HEK293 (cell line): ENCODE data around the gene MAPT.

ENCODE experiments used
- TCF7L2 ChIP-seq: IDR thresholded peaks from 2 replicates; pipeline ENCODE4 v1.6.1; 2011; ENCODE audit warnings: low read depth, mild to moderate bottlenecking, inconsistent platforms, low read length, moderate library complexity, borderline replicate concordance
- ZBTB1 ChIP-seq: fragments of 450-650 bp; formaldehyde crosslinking; IDR thresholded peaks from 2 replicates; pipeline ENCODE4 v1.5.1; 2016; ENCODE audit warnings: missing biosample characterization, missing genetic modification characterization
- ZFP69B ChIP-seq: fragments of 450-650 bp; formaldehyde crosslinking; IDR thresholded peaks from 2 replicates; pipeline ENCODE4 v1.5.1; 2016; ENCODE audit warnings: missing biosample characterization, missing genetic modification characterization
- ZNF174 ChIP-seq: fragments of 450-650 bp; formaldehyde crosslinking; IDR thresholded peaks from 2 replicates; pipeline ENCODE4 v1.5.0; 2017; ENCODE audit warnings: missing biosample characterization, mild to moderate bottlenecking, missing genetic modification characterization
- ZNF707 ChIP-seq: fragments of 450-650 bp; formaldehyde crosslinking; IDR thresholded peaks from 2 replicates; pipeline ENCODE4 v1.5.1; 2016; ENCODE audit warnings: missing biosample characterization, missing genetic modification characterization
- ZNF768 ChIP-seq: fragments of 450-650 bp; formaldehyde crosslinking; IDR thresholded peaks from 2 replicates; pipeline ENCODE4 v1.5.1; 2018; ENCODE audit warnings: missing biosample characterization, mild to moderate bottlenecking, missing genetic modification characterization
- ZNF777 ChIP-seq: fragments of 450-650 bp; formaldehyde crosslinking; IDR thresholded peaks from 2 replicates; pipeline ENCODE4 v1.5.1; 2017; ENCODE audit warnings: missing biosample characterization, missing genetic modification characterization, borderline replicate concordance
- TF ChIP-seq, protein P1 (sequence below): fragments of 450-650 bp; formaldehyde crosslinking; IDR thresholded peaks from 2 replicates; pipeline ENCODE4 v1.5.1; 2016; ENCODE audit warnings: missing biosample characterization, missing genetic modification characterization
- TF ChIP-seq, protein P2 (sequence below): fragments of 450-650 bp; formaldehyde crosslinking; IDR thresholded peaks from 2 replicates; pipeline ENCODE4 v1.5.1; 2016; ENCODE audit warnings: missing biosample characterization, missing genetic modification characterization
- TF ChIP-seq, protein P3 (sequence below): fragments of 450-650 bp; formaldehyde crosslinking; IDR thresholded peaks from 2 replicates; pipeline ENCODE4 v1.5.1; 2017; ENCODE audit warnings: missing biosample characterization, mild to moderate bottlenecking, missing genetic modification characterization, moderate library complexity
- TF ChIP-seq, protein P4 (sequence below): fragments of 450-650 bp; formaldehyde crosslinking; IDR thresholded peaks from 2 replicates; pipeline ENCODE4 v1.5.1; 2016; ENCODE audit warnings: missing biosample characterization, missing genetic modification characterization
- TF ChIP-seq, protein P5 (sequence below): fragments of 450-650 bp; formaldehyde crosslinking; IDR thresholded peaks from 2 replicates; pipeline ENCODE4 v1.5.1; 2016; ENCODE audit warnings: missing biosample characterization, missing genetic modification characterization

DNA sequence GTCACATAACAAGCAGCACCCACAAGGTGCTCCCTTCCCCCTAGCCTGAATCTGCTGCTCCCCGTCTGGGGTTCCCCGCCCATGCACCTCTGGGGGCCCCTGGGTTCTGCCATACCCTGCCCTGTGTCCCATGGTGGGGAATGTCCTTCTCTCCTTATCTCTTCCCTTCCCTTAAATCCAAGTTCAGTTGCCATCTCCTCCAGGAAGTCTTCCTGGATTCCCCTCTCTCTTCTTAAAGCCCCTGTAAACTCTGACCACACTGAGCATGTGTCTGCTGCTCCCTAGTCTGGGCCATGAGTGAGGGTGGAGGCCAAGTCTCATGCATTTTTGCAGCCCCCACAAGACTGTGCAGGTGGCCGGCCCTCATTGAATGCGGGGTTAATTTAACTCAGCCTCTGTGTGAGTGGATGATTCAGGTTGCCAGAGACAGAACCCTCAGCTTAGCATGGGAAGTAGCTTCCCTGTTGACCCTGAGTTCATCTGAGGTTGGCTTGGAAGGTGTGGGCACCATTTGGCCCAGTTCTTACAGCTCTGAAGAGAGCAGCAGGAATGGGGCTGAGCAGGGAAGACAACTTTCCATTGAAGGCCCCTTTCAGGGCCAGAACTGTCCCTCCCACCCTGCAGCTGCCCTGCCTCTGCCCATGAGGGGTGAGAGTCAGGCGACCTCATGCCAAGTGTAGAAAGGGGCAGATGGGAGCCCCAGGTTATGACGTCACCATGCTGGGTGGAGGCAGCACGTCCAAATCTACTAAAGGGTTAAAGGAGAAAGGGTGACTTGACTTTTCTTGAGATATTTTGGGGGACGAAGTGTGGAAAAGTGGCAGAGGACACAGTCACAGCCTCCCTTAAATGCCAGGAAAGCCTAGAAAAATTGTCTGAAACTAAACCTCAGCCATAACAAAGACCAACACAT is 104.9 kb downstream of the MAPT start, which contains the start of gene STH:
- no peak for TF ChIP-seq ZNF707
- TF ChIP-seq, protein P1, sequence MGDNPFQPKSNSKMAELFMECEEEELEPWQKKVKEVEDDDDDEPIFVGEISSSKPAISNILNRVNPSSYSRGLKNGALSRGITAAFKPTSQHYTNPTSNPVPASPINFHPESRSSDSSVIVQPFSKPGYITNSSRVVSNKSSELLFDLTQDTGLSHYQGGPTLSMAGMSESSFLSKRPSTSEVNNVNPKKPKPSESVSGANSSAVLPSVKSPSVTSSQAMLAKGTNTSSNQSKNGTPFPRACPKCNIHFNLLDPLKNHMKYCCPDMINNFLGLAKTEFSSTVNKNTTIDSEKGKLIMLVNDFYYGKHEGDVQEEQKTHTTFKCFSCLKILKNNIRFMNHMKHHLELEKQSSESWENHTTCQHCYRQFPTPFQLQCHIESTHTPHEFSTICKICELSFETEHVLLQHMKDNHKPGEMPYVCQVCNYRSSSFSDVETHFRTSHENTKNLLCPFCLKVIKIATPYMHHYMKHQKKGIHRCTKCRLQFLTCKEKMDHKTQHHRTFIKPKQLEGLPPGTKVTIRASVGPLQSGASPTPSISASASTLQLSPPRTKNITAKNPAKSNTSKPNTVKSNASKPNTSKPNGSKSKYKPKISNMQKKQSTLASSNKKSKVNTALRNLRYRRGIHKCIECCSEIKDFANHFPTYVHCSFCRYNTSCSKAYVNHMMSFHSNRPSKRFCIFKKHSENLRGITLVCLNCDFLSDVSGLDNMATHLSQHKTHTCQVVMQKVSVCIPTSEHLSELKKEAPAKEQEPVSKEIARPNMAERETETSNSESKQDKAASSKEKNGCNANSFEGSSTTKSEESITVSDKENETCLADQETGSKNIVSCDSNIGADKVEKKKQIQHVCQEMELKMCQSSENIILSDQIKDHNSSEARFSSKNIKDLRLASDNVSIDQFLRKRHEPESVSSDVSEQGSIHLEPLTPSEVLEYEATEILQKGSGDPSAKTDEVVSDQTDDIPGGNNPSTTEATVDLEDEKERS: no peak
- TF ChIP-seq, protein P2, sequence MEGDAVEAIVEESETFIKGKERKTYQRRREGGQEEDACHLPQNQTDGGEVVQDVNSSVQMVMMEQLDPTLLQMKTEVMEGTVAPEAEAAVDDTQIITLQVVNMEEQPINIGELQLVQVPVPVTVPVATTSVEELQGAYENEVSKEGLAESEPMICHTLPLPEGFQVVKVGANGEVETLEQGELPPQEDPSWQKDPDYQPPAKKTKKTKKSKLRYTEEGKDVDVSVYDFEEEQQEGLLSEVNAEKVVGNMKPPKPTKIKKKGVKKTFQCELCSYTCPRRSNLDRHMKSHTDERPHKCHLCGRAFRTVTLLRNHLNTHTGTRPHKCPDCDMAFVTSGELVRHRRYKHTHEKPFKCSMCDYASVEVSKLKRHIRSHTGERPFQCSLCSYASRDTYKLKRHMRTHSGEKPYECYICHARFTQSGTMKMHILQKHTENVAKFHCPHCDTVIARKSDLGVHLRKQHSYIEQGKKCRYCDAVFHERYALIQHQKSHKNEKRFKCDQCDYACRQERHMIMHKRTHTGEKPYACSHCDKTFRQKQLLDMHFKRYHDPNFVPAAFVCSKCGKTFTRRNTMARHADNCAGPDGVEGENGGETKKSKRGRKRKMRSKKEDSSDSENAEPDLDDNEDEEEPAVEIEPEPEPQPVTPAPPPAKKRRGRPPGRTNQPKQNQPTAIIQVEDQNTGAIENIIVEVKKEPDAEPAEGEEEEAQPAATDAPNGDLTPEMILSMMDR: no peak
- TF ChIP-seq ZNF777 (tag by site-specific recombination): no peak
- TF ChIP-seq, protein P3, sequence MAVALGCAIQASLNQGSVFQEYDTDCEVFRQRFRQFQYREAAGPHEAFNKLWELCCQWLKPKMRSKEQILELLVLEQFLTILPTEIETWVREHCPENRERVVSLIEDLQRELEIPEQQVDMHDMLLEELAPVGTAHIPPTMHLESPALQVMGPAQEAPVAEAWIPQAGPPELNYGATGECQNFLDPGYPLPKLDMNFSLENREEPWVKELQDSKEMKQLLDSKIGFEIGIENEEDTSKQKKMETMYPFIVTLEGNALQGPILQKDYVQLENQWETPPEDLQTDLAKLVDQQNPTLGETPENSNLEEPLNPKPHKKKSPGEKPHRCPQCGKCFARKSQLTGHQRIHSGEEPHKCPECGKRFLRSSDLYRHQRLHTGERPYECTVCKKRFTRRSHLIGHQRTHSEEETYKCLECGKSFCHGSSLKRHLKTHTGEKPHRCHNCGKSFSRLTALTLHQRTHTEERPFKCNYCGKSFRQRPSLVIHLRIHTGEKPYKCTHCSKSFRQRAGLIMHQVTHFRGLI (tag by site-specific recombination): no peak
- no peak for TF ChIP-seq TCF7L2
- TF ChIP-seq, protein P4, sequence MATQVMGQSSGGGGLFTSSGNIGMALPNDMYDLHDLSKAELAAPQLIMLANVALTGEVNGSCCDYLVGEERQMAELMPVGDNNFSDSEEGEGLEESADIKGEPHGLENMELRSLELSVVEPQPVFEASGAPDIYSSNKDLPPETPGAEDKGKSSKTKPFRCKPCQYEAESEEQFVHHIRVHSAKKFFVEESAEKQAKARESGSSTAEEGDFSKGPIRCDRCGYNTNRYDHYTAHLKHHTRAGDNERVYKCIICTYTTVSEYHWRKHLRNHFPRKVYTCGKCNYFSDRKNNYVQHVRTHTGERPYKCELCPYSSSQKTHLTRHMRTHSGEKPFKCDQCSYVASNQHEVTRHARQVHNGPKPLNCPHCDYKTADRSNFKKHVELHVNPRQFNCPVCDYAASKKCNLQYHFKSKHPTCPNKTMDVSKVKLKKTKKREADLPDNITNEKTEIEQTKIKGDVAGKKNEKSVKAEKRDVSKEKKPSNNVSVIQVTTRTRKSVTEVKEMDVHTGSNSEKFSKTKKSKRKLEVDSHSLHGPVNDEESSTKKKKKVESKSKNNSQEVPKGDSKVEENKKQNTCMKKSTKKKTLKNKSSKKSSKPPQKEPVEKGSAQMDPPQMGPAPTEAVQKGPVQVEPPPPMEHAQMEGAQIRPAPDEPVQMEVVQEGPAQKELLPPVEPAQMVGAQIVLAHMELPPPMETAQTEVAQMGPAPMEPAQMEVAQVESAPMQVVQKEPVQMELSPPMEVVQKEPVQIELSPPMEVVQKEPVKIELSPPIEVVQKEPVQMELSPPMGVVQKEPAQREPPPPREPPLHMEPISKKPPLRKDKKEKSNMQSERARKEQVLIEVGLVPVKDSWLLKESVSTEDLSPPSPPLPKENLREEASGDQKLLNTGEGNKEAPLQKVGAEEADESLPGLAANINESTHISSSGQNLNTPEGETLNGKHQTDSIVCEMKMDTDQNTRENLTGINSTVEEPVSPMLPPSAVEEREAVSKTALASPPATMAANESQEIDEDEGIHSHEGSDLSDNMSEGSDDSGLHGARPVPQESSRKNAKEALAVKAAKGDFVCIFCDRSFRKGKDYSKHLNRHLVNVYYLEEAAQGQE (tag by site-specific recombination): no peak
- TF ChIP-seq ZBTB1: no peak
- TF ChIP-seq, protein P5, sequence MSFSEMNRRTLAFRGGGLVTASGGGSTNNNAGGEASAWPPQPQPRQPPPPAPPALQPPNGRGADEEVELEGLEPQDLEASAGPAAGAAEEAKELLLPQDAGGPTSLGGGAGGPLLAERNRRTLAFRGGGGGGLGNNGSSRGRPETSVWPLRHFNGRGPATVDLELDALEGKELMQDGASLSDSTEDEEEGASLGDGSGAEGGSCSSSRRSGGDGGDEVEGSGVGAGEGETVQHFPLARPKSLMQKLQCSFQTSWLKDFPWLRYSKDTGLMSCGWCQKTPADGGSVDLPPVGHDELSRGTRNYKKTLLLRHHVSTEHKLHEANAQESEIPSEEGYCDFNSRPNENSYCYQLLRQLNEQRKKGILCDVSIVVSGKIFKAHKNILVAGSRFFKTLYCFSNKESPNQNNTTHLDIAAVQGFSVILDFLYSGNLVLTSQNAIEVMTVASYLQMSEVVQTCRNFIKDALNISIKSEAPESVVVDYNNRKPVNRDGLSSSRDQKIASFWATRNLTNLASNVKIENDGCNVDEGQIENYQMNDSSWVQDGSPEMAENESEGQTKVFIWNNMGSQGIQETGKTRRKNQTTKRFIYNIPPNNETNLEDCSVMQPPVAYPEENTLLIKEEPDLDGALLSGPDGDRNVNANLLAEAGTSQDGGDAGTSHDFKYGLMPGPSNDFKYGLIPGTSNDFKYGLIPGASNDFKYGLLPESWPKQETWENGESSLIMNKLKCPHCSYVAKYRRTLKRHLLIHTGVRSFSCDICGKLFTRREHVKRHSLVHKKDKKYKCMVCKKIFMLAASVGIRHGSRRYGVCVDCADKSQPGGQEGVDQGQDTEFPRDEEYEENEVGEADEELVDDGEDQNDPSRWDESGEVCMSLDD (tag by site-specific recombination): no peak
- no peak for TF ChIP-seq ZNF768
- TF ChIP-seq ZNF174 (tag by site-specific recombination): no peak
- TF ChIP-seq ZFP69B: no peak
